ACHN (cell line): ENCODE data around the gene MCHR2.

ENCODE experiments used
- DNase-seq: peaks from one replicate; pipeline ENCODE4 v3.0.0-alpha.2; 2015
- in situ Hi-C: cut with HindIII; loops from 2 replicates; pipeline ENCODE4 v1.10.0; 2017; ENCODE audit warnings: low sequenced_read_pairs, low pct_ligation_motif_present, low pct_unique_long_range_greater_than_20kb

Gene MCHR2

DNA sequence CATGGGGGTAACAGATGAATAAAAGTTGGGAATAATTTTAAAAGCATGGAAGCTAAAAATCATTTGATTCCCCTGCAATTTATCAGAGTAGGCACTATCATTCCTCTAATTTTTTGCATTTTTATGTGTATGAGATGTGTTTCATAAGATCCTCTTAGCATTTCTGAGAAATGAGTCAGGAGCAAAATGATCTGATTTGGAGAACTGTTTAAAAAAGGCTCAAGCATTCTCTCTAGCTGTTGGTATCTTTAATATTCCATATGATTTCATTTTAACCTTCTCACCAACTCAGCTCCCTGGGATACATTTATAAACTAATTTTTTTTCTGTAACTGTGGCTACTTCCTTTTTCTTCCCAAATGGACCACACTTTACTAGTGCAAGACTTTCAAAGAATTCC lies 60.9 kb downstream of the MCHR2 start:
- DNase-seq, result peak; percentile 54
- in situ Hi-C loops, result no loop called here

DNA sequence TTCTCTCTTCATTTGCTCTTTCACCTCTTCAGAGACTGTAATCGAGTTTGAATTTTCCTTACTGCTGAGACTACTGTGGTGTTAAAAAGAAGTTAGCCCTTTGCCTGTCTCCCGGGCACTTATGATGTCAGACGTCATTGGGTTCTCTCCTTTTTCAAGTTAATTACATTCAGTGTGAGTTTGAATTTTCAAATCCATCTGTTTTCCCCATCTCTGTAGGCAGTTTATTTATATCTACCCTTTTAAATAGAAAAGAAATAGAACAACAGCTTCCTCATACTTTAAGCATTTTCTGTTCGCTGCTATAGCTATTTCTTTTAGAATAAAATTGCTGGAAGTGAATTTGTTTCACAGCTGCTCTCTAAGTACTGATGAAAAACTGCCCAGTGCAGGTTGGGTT lies 81.4 kb downstream of the MCHR2 start:
- DNase-seq, result no peak
- in situ Hi-C loops, result no loop called here

DNA sequence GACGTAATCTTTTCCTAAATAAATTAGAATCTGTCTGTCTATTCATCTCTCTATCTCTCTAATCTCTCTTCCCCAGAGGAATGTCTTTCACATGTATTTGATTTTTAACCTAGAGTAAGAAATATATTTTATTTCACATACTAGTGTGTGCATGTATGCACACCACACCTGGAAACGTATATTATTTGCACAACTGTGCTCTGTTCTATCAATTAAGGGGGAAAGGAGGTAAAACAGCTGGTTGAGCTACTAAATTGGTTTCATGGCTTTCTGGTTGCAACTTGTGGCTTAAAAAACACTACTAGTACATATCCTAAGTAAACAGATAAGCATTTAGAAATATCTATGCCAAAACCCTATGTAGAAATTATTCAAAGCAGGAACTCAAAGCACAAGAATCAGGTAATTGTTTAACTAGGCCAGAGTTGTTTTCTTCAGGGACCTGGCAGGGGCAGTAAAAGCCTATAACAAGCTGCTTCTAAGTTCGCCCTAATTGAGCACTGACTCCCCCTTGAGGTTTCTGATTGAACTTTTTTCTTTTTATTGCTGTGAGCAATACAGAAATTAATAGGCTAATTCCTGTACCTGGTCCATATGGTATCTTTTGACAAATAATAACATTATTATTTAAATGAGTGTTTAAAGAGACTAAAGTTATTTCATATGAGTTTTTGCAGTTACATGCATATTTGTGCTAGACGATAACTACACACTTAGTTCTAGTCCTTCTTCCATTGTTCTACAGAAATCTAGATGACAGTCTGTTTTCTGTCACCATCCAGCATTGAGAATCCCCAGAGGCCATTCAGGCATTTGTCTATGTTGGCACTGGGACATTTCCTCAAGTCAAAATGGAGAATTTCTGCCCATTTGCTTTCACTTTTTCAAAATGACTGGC lies 88.6 kb downstream of the MCHR2 start:
- in situ Hi-C loops, result no loop called here
- peak; percentile 60 for DNase-seq

DNA sequence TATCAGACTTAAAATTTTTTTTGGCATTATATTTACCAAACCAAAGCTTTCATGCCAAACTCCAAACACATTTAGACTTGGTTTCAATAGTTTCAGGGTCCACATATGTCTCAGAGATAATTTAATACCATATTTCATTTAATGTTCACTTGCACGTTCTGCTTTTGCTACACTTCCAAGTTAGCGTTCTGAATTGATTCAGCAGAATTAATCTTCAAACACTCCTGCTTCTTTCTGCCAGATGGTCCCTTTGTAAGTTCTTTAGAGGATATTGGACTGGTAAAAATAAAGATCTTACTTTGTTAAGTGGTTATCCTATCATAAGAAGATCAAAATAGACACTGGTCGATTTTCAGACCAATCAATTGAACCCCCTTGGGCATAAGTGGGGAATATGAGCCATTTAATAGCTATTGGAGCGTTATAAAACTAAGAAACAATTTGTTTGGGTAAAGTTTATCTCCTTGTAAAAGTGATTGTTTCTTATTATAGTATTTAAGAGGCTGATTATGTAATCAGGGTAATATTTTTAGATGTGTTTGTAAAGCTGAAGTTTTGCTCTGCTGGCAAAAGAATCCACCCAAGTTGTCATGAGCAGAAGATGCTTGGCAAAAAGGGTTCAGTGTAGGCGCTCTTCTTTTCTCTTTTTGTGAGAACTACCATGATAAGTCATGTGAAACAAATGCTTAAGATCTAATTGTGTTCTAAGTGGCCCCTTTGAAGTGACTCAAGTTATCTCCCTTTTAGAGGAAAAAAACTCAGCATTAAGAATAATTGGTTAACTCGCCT lies 92.2 kb downstream of the MCHR2 start:
- in situ Hi-C loops, result no loop called here
- DNase-seq, result no peak

DNA sequence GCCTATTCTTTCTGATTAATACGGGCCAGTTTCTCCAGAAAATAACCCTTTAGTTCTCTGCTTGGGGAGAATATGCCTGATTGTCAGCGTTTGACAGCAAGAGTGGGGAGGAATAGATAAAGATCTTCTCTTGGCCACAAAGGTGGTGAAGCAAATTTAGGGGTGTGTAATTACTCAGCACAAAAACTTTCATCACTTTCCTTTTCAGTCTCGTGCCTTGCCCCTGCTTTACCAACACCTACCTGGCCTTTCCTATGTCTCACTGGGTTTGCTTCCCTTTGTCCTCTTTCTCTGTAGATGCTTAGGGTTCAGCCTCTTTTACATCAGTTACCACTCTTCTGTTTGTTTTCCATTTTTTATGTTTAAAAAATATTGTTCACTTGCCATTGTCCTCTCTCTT lies 99.2 kb downstream of the MCHR2 start:
- in situ Hi-C loops, result no loop called here
- no peak for DNase-seq

DNA sequence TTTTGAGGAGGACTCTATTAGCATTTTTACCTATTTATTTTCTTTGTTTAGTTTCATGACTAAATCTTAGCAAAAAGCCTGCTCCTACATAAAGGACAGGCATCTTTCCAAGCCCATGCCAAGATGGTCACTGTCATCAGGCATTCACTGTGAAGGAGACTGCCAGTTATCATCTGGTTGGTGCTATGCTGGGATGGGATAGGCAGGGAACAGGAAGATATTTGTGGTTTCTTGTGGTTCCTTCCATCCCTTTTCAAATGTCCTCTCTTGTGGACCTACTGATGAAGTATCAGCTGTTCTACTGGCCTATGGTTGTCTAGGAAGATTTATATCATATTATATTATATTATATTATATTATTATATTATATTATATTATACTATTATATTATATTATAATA lies 107.0 kb downstream of the MCHR2 start:
- no peak for DNase-seq
- in situ Hi-C loops, result no loop called here

DNA sequence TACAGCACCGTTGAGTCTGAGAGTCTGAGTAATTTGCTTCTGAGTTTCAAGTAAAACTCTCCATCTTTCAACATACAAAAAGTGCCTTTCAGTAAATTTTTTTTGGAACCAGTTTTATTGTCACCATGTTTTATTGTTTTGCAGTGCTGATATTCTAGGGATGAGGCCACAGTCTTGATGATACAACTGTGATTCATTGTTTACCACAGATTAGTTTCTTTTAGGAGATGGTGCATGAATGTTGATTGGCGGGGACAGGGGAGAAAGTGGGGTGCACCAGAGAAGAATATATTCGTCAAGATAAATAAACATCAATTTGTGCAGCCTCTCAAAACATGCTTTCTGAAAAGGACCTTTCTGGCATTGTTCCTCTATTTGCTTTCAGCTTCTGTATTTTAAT lies 109.0 kb downstream of the MCHR2 start:
- in situ Hi-C loops, result no loop called here
- no peak for DNase-seq

DNA sequence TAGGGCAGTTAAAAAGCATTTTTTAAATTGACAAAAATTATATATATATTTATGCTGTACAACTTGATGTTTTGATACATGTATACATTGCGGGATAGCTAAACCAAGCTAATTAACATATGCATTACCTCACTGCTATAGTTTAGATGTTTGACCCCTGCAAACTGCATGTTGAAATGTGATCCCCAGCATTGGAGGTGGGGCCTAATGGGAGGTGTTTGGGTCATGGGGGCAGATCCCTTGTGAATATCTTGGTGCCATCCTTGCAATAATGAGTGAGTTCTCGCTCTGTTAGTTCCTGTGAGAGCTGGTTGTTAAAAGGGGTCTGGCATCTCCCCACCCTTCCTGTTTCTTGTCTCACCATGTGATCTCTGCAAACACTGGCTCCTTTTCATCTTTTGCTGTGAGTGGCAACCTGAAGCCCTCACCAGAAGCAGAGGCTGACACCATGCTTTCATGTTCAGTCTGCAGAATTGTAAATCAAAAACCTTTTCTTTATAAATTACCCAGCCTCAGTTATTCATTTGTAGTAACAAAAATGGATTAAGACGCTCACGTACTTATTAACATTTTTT lies 111.8 kb downstream of the MCHR2 start:
- DNase-seq, result no peak
- in situ Hi-C loops, result no loop called here

DNA sequence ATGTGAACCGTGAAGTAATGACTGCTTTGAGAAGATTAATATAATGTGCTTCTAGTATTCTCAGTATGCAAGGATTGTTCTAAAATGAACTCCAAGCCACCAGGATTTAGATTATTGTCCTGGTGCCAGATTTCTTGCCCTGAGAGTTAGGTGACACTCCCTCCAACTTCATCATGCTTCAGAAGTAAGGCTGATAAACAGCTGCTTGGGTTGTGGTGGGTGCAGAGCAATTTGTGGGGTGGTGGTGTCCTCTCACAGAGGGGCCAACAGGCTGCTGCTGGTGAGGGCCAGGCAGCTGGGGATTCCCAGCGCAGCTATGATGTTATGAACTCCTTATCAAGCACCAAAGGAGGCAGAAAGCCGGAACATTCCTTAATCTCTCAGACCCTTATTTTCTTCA lies 114.6 kb downstream of the MCHR2 start:
- in situ Hi-C loops, result no loop called here

DNA sequence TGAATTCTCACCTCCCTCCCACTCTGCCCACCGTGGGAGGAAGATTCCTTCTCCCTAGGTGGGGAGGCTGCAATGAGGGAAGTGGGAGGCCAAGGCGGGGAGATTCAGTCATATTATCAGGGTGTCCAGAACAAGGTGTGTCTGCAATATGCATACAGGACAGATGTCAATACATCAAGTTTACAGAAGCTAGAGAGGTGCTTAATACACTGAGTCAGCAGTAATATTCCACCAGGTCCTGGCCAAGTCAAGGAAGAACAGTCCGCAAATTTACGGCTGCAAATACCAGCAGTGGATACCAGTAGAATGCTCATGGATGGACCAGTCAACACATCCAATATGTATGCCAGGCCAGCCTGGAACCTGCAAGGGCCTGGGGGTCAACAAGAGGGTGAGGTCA lies 119.0 kb downstream of the MCHR2 start:
- in situ Hi-C loops, result no loop called here
- DNase-seq, result no peak

More for the DNA sequence above, 114.6 kb downstream of the MCHR2 start:
- no peak for DNase-seq

DNA sequence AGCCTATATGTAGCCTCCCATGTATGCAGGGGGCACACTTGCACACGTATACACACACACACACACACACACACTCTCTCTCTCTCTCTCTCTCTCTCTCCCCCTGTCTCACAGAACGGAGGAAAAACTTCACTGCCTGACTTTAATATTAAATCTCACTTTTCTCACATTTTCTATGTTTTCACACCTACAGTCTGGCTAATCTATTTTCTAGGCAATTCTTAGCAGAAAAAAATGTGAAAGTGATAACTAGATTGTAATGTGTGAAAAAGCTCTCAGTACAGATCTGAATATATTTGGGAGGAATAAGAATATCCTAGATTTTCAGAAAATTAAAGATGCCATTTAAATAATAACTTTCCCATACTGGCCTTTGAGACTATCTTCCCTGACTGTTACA lies 120.9 kb downstream of the MCHR2 start:
- in situ Hi-C loops, result no loop called here
- DNase-seq, result no peak

DNA sequence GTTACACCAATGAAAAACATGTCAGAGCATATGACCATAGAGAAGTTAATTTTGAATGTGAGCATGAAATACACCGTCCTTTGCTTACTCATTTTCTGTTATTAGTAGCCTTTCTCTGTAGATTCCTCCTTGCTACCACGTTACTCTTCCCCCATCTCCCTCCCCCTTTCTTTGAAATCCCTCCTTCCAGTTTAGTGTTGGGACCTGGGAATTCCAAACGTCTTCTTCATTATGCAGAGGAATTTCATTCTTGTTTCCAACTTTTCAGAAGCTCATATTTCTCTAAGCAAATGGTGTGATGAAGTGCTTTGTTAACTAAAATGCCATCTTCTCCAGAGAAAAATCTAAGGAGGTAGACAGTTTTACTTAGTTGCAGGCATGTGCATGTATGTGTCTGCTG lies 122.4 kb downstream of the MCHR2 start:
- DNase-seq, result no peak
- in situ Hi-C loops, result no loop called here
